ENCODE data around the gene ETV4. TPM values are rescaled to one million over a fixed set of nuclear protein-coding genes. Genes with fewer than 3 reads are reported as not detected.
"Not testable (repeated sequence)": the region's sequence is repeated elsewhere in the genome, so short reads cannot be mapped to it uniquely, and the experiment has no call there.

Gene ETV4
- total RNA-seq, 1 experiment from 2014 or later, result 85.6 TPM

DNA sequence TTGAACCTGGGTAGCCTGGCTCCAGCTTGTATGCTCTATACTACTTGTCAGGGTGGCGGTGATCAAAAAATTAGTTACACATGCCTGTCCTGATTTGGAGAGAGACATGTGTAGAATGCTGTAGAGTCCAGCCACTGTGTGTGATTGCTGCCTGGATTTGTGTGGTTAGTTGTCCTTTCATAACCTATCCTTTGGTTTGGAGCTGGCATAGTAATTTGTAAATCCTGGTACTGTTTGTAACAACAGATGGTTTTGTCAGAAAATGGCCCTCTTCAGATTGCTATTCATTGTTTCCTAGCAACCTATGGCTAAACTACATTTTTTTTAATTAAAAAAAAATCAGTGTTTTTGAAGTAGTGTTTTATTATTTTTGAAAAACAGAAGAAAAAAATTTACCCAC is 30.5 kb downstream of the ETV4 start:
- no peak for TF ChIP-seq CTCF (IDR thresholded peaks at IDR 0.05; ENCODE audit: unreplicated experiment)
- intact Hi-C loops (cut with micrococcal nuclease; ENCODE audit: unreplicated experiment), result no loop called here
- Mint-ChIP-seq H3K36me3 (ENCODE audit: insufficient read depth, unreplicated experiment) (peaks cover 54% of the 10 kb centered on the region), H3K4me1 (ENCODE audit: low read depth, unreplicated experiment) (no peaks in the 10 kb centered on the region), H3K4me3 (ENCODE audit: low read depth, unreplicated experiment) (no peak overlapping the region), H3K9me3 (ENCODE audit: low read depth, unreplicated experiment) (no peaks in the 10 kb centered on the region), H3K27ac (ENCODE audit: unreplicated experiment) (no peak overlapping the region), H3K27me3 (ENCODE audit: unreplicated experiment) (no peaks in the 10 kb centered on the region)
- CTCF ChIA-PET, result interaction anchor here (1.1 kb wide), 1 partner anchor 79 kb away, joined by 5 read pairs; no protein-coding TSS in a partner anchor
- no peak for DNase-seq
- BruUV-seq (replicated peaks), result no TSS peak

DNA sequence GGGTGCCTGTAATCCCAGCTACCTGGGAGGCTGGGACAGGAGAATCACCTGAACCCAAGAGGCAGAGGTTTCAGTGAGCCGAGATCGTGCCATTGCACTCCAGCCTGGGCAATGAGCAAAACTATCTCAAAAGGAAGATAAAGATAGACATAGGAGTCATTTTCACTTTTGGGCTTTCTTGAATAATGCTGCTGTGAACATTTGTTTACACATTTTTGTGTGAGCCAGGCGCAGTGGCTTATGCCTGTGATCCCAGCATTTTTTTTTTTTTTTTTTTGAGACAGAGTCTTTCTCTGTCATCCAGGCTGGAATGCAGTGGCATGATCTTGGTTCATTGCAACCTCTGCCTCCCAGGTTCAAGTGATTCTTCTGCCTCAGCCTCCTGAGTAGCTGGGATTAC is 34.9 kb downstream of the ETV4 start:
- DNase-seq; BruUV-seq (replicated peaks); H3K27me3 Mint-ChIP-seq (ENCODE audit: unreplicated experiment); H3K4me1 Mint-ChIP-seq (ENCODE audit: low read depth, unreplicated experiment); H3K9me3 Mint-ChIP-seq (ENCODE audit: low read depth, unreplicated experiment); intact Hi-C loops (cut with micrococcal nuclease; ENCODE audit: unreplicated experiment); H3K27ac Mint-ChIP-seq (ENCODE audit: unreplicated experiment); H3K4me3 Mint-ChIP-seq (ENCODE audit: low read depth, unreplicated experiment): not testable (repeated sequence)
- CTCF ChIA-PET, result interaction anchor here (0.6 kb wide), 1 partner anchor 829 kb away, joined by 3 read pairs; no protein-coding TSS in a partner anchor
- H3K36me3 Mint-ChIP-seq (ENCODE audit: insufficient read depth, unreplicated experiment), result peaks cover 63% of the 10 kb centered on the region

- H3K9me3 Mint-ChIP-seq (ENCODE audit: low read depth, unreplicated experiment); CTCF ChIA-PET; H3K4me1 Mint-ChIP-seq (ENCODE audit: low read depth, unreplicated experiment); H3K27me3 Mint-ChIP-seq (ENCODE audit: unreplicated experiment); DNase-seq; BruUV-seq (replicated peaks); H3K4me3 Mint-ChIP-seq (ENCODE audit: low read depth, unreplicated experiment); H3K27ac Mint-ChIP-seq (ENCODE audit: unreplicated experiment); intact Hi-C loops (cut with micrococcal nuclease; ENCODE audit: unreplicated experiment): not testable (repeated sequence)
- H3K36me3 Mint-ChIP-seq (ENCODE audit: insufficient read depth, unreplicated experiment), result peaks cover 72% of the 10 kb centered on the region
Observed at GRCh38 chr17:43509440-43509839, 36.7 kb downstream of the ETV4 start.

GRCh38 chr17:43490621-43491020 is 55.5 kb downstream of the ETV4 start:
- no peaks in the 10 kb centered on the region for H3K27me3 Mint-ChIP-seq (ENCODE audit: unreplicated experiment)
- H3K27ac Mint-ChIP-seq (ENCODE audit: unreplicated experiment), result no peak overlapping the region
- no peak for TF ChIP-seq CTCF (IDR thresholded peaks at IDR 0.05; ENCODE audit: unreplicated experiment)
- no peaks in the 10 kb centered on the region for H3K9me3 Mint-ChIP-seq (ENCODE audit: low read depth, unreplicated experiment)
- no peak for DNase-seq
- intact Hi-C loops (cut with micrococcal nuclease; ENCODE audit: unreplicated experiment), result no loop called here
- H3K4me1 Mint-ChIP-seq (ENCODE audit: low read depth, unreplicated experiment), result peaks cover 2% of the 10 kb centered on the region
- BruUV-seq (replicated peaks), result no TSS peak
- peaks cover 52% of the 10 kb centered on the region for H3K36me3 Mint-ChIP-seq (ENCODE audit: insufficient read depth, unreplicated experiment)
- CTCF ChIA-PET, result no interaction called here
- H3K4me3 Mint-ChIP-seq (ENCODE audit: low read depth, unreplicated experiment), result no peak overlapping the region

- peak; percentile 99 for DNase-seq
- CTCF ChIA-PET, result interaction anchor here (0.6 to 5.5 kb wide), 36 partner anchors 10 to 660 kb away, joined by 3 to 154 read pairs (median 4); partner anchors contain the start of genes ARL4D, BECN1 and ETV4
- Mint-ChIP-seq H3K36me3 (ENCODE audit: insufficient read depth, unreplicated experiment) (peaks cover 23% of the 10 kb centered on the region), H3K9me3 (ENCODE audit: low read depth, unreplicated experiment) (no peaks in the 10 kb centered on the region), H3K27me3 (ENCODE audit: unreplicated experiment) (no peaks in the 10 kb centered on the region), H3K4me1 (ENCODE audit: low read depth, unreplicated experiment) (peaks cover 20% of the 10 kb centered on the region), H3K27ac (ENCODE audit: unreplicated experiment) (peak within 1 kb of the TSS; percentile 98), H3K4me3 (ENCODE audit: low read depth, unreplicated experiment) (peak within 1 kb of the TSS; percentile 98)
- intact Hi-C loops (cut with micrococcal nuclease; ENCODE audit: unreplicated experiment), result loop anchor here (1.0 kb wide), 2 partner anchors 49 to 90 kb away; no protein-coding TSS in a partner anchor
- BruUV-seq (replicated peaks), result TSS peak; percentile 67
- peak; percentile 100 for TF ChIP-seq CTCF (IDR thresholded peaks at IDR 0.05; ENCODE audit: unreplicated experiment)
Observed at GRCh38 chr17:43483674-43484551, 62.2 kb downstream of the ETV4 start, which contains the start of gene DHX8. Gene DHX8 (plus strand): TSS chr17:43483975. CDS start chr17:43484038, 63 bp downstream.
